SKM-1 treated with dmso at 0.1 percent for 144 hours (cell line): ENCODE measurements around the gene MSS51.
"Not testable (repeated sequence)": the region's sequence is repeated elsewhere in the genome, so short reads cannot be mapped to it uniquely, and the experiment has no call there.

ENCODE experiments used
- DNase-seq: peaks from one replicate; lab custom pipeline; 2025; ENCODE audit not compliant: unreplicated experiment; lab: John Stamatoyannopoulos, UW

The MSS51 gene

GRCh38 chr10:73414230-73414945 lies 19.0 kb downstream of the MSS51 start:
- no peak for DNase-seq

GRCh38 chr10:73413528-73414229 lies 19.7 kb downstream of the MSS51 start, which contains the start of gene ANXA7:
TSS of gene ANXA7 (minus strand) at chr10:73414058. CDS start at chr10:73400856, 13,202 bp downstream.
- DNase-seq, result peak; percentile 79

DNA sequence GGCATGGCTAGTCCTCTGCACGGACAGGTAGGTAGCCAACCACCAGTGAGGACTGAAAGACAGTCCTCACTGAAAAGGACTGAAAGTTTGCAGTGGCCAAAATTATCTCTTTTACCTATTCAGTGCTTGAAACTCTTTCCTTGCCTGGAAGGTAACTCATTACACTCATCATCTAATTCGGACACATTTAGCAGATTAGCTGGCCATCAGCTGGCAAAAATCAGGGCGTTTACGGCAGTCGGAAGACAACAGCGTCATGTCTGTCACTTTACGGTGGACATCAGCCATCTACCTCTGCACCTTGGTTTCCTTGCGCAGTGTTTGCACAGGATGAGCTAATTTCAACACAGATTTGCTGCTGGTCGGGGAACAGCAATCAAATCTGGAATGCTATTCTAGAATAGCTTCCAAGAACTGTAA lies 20.2 kb downstream of the MSS51 start:
- DNase-seq, result peak; percentile 34

GRCh38 chr10:73410897-73411296 lies 22.5 kb downstream of the MSS51 start:
- no peak for DNase-seq

DNA sequence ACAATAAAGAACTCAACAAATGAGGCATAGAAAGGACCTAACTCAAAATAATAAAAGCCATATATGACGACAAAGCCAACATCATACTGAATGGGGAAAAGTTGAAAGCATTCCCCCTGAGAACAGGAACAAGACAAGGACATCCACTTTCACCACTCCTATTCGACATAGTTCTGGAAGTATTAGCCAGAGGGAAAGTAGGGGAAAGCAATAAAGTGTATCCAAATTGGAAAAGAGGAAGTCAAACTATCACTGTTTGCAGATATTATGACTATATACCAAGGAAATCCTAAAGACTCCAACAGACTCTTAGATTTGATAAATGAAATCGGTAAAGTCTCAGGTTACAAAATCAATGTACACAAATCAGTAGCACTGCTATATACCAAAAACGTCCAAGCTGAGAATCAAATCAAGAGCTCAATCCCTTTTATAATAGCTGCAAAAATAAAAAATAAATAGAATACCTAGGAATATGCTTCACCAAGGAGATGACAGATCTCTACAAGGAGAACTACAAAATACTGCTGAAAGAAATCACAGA lies 24.3 kb downstream of the MSS51 start:
- DNase-seq, result no peak

DNA sequence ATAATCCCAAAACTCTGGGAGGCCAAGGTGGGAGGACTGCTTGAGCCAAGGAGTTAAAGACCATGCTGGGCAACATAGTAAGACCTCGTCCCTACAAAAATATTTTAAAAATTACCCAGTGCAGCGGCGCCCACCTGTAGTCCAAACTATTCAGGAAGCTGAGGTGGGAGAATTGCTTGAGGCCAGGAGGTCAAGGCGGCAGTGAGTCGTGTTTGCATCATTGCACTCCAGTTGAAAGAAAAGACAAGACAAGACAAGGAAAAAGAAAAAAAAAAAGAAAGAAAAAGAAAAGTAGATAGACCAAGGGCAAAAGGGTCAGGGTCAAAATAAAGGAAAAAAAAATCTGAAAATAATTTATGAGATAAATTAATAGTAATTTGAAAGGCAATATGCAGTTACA lies 25.3 kb downstream of the MSS51 start:
- no peak for DNase-seq

- DNase-seq, result no peak
These were observed 25.9 kb downstream of the MSS51 start for GRCh38 chr10:73407495-73407894.

DNA sequence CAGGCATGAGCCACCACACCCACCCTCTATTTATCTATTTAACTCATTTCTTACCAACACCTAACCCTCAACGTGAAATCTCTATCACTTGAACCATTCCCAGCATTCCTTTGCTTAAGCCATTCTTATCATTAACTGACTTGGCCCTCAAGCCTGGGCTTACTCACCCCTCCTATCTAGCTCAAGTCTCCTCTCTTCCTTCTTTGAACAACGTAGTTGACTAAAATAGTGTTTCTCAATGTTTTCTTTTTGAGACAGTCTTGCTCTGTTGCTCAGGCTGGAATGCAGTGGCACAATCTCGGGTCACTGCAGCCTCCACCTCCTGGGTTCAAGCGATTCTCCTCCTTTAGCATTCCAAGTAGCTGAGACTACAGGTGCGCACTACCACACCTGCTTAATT lies 26.5 kb downstream of the MSS51 start:
- DNase-seq, result no peak

DNA sequence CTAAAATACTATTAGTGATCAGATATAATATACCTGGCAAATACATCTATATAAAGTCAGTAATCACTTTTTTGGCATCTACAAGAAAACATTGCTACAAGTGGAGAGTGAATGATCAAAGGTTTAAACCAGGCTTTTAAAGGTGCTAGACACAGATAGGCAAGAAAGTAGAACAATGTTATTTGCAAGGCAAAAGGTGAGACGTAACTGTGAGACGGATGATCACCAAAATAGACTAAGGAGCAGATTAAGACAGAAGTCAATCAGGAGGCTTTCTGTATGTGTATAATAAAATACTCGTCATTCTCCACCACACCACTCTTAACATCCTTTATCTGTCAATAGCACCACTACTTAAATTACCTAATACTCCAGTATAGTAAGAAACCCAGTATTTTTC lies 27.8 kb downstream of the MSS51 start:
- no peak for DNase-seq

GRCh38 chr10:73404690-73405089 lies 28.7 kb downstream of the MSS51 start:
- DNase-seq, result no peak

GRCh38 chr10:73401636-73402035 lies 31.7 kb downstream of the MSS51 start:
- no peak for DNase-seq

DNA sequence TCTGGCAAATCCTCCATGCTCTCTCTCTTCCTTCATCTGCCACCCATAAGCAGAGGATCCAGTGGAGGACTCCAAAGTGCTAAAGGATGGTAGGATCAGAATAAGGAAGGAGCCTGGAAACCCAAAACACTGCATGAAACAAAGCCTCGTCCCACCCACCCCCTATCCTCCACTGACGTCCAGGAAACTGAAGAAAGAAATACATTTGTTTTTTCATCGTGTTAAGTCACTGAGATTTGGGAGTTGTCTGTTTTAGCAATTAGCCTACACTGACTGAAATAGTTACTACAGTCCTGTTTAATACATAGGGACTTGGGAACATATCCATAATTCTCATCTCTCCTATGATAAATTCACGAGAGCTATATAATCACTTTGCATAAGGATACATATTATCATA lies 34.3 kb downstream of the MSS51 start:
- DNase-seq, result no peak

DNA sequence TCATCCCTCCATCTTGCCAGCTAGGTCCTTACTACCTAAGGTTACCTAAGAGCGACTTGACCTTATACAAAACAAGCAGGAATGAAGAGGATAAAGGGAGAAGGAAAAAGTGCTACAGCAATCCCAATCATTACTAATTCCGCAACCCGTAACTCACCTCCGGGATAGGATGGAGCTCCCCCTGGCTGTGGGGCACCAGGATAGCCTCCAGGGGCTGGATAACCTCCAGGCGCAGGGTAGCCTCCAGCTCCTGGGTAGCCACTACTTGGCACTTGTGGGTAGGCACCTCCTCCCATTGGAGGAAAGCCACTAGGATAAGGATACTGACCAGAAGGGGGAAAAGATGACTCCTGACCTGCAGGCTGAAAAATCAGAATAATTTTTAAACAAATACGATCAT lies 35.3 kb downstream of the MSS51 start:
- DNase-seq, result no peak

GRCh38 chr10:73394325-73394724 lies 39.0 kb downstream of the MSS51 start:
- not testable (repeated sequence) for DNase-seq

GRCh38 chr10:73388228-73388627 lies 45.1 kb downstream of the MSS51 start:
- DNase-seq, result no peak

DNA sequence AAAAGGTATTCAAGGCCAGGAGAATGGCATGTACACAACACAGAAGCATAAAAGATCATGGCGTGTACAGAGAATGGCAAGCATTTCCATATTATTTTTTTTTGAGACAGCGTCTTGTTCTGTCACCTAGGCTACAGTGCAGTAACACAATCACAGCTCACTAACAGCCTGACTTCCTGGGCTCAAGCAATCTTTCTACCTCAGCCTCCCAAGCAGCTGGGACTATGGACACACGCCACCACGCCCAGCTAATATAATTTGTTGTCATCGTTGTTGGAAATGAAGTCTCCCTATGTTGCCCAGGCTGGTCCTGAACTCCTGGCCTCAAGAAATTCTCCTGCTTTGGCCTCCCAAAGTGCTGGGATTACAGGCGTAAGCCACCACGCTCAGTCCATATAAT lies 46.8 kb downstream of the MSS51 start:
- DNase-seq, result no peak

GRCh38 chr10:73379064-73379748 lies 54.2 kb downstream of the MSS51 start:
- no peak for DNase-seq

GRCh38 chr10:73376679-73377078 lies 56.7 kb downstream of the MSS51 start:
- no peak for DNase-seq
